Measurements from ENCODE around the gene C15orf40.

DNA sequence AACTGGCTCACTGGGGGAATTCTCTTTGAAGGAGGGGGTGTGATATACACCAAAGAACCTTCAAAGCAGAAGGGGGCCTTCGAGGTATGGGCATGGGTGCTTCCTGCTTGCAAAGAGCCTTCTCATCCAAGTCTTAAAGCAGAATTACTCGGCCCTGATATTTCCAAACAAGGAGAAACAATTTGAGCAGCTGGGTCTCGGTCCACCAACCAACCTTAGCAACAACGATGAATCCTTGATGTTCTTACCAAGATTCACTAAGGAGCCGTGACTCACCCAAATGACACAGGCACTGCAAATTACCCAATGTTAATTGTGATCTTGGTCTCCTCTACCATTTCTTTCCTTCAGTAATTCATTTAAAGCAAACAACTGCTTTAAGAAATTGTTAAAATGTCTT, 66.6 kb downstream of the C15orf40 start:
- no peak for TF ChIP-seq POLR2AphosphoS5 (IDR thresholded peaks at IDR 0.05)
- TF ChIP-seq, protein P1, sequence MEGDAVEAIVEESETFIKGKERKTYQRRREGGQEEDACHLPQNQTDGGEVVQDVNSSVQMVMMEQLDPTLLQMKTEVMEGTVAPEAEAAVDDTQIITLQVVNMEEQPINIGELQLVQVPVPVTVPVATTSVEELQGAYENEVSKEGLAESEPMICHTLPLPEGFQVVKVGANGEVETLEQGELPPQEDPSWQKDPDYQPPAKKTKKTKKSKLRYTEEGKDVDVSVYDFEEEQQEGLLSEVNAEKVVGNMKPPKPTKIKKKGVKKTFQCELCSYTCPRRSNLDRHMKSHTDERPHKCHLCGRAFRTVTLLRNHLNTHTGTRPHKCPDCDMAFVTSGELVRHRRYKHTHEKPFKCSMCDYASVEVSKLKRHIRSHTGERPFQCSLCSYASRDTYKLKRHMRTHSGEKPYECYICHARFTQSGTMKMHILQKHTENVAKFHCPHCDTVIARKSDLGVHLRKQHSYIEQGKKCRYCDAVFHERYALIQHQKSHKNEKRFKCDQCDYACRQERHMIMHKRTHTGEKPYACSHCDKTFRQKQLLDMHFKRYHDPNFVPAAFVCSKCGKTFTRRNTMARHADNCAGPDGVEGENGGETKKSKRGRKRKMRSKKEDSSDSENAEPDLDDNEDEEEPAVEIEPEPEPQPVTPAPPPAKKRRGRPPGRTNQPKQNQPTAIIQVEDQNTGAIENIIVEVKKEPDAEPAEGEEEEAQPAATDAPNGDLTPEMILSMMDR (IDR thresholded peaks at IDR 0.05), result no peak
- TF ChIP-seq POLR2A (IDR thresholded peaks at IDR 0.05), result no peak
- no peak for TF ChIP-seq EP300 (IDR thresholded peaks at IDR 0.05)
